ENCODE results near the gene PARP16. TPM values are rescaled to one million over a fixed set of nuclear protein-coding genes. Genes with fewer than 3 reads are reported as not detected.
"Not testable (repeated sequence)": the region's sequence is repeated elsewhere in the genome, so short reads cannot be mapped to it uniquely, and the experiment has no call there.

Gene PARP16
- total RNA-seq, 4 donors from 2014 or later = 5.7 to 8.6 (median 6.3) TPM

DNA sequence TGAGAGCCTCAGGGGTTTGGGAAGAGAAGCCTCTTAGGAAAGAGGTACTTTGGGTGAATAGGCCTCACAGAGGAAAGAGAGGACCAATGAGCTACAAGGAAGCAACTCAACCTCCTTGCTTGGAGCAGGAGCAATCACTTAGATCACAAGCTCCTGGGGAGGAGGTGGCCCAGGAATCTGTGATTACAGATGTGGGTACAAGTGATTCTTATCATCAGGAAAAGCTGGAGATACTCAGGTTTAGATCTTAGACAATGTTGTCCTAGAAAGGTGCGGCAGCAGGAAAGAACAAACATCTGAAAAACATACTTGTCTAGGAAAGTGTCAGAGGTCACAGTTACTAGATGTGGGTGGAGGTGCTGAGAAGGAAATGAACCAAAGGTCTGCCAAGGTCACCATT is 8.2 kb downstream of the PARP16 start:
- Histone ChIP-seq H3K9me3 (no peaks in the 10 kb centered on the region), H3K27me3 (no peaks in the 10 kb centered on the region), H3K27ac (no peak overlapping the region), H3K36me3 (peaks cover 0 to 24% (median 0%) of the 10 kb centered on the region in 3 donors), H3K4me3 (no peak overlapping the region), H3K4me1 (peaks cover 0 to 2% (median 0%) of the 10 kb centered on the region in 3 donors)
- no peak for DNase-seq
- 81 to 92% methylated on average over 1 of the region's 1 CpG for WGBS, 2 donors
- TF ChIP-seq, protein P1, sequence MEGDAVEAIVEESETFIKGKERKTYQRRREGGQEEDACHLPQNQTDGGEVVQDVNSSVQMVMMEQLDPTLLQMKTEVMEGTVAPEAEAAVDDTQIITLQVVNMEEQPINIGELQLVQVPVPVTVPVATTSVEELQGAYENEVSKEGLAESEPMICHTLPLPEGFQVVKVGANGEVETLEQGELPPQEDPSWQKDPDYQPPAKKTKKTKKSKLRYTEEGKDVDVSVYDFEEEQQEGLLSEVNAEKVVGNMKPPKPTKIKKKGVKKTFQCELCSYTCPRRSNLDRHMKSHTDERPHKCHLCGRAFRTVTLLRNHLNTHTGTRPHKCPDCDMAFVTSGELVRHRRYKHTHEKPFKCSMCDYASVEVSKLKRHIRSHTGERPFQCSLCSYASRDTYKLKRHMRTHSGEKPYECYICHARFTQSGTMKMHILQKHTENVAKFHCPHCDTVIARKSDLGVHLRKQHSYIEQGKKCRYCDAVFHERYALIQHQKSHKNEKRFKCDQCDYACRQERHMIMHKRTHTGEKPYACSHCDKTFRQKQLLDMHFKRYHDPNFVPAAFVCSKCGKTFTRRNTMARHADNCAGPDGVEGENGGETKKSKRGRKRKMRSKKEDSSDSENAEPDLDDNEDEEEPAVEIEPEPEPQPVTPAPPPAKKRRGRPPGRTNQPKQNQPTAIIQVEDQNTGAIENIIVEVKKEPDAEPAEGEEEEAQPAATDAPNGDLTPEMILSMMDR (IDR thresholded peaks at IDR 0.05) = no peak
- TF ChIP-seq POLR2A (IDR thresholded peaks at IDR 0.05) = no peak
- intact Hi-C loops (cut with DNase I) = loop anchor here (5.0 to 10.0 kb wide), 2 partner anchors 81 to 224 kb away; no protein-coding TSS in a partner anchor

DNA sequence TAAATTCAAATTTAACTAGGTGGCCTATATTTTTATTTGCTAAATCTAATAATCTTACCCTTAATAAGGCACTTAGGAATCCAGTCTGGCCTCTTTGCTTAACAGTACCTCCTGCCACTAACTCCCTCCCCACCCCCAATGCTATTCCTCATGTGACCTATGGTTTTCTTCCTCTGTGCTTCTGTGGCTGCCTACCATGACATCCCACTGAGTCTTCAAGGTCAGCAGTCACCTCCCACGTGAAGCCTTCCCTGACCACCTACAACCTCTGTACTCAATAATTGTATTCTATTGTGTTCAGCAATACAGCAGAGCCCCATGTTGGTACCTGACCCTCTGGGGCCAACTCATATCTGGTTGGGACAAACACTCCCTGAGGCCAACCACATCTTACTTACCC is 9.7 kb downstream of the PARP16 start:
- Histone ChIP-seq H3K4me1 (no peaks in the 10 kb centered on the region), H3K27me3 (no peaks in the 10 kb centered on the region), H3K4me3 (no peak overlapping the region), H3K9me3 (no peaks in the 10 kb centered on the region), H3K36me3 (peaks cover 0 to 24% (median 0%) of the 10 kb centered on the region in 3 donors), H3K27ac (no peak overlapping the region)
- intact Hi-C loops (cut with DNase I) = loop anchor here (5.0 to 10.0 kb wide), 2 partner anchors 80 to 222 kb away; no protein-coding TSS in a partner anchor
- DNase-seq = no peak
- no peak for TF ChIP-seq POLR2A (IDR thresholded peaks at IDR 0.05)
- TF ChIP-seq, protein P1 (IDR thresholded peaks at IDR 0.05) = no peak
- 67 to 83% methylated on average over 1 of the region's 1 CpG for WGBS, 2 donors

DNA sequence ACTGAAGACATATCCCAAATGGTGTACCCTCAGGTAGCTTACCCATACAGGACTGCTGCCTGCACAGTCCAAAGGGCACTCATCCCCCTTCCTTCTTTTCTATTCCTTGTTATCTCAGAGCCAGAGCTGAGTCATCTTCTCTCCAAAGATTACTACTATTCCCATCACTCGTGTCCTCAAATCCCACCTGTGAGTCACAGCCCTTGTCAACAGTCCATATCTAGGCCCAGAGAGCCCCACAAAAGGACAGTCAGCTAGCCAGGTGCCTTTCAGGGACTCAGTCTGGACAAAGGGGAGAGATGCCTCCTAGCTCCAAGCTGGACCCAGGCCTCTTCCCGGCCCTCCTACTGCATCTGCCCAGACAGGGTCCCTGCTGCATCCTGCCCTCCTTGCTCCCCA is 11.0 kb downstream of the PARP16 start:
- H3K27ac ChIP-seq = no peak overlapping the region
- intact Hi-C loops (cut with DNase I) = loop anchor here (5.0 to 10.0 kb wide), 2 partner anchors 78 to 221 kb away; no protein-coding TSS in a partner anchor
- DNase-seq = no peak

DNA sequence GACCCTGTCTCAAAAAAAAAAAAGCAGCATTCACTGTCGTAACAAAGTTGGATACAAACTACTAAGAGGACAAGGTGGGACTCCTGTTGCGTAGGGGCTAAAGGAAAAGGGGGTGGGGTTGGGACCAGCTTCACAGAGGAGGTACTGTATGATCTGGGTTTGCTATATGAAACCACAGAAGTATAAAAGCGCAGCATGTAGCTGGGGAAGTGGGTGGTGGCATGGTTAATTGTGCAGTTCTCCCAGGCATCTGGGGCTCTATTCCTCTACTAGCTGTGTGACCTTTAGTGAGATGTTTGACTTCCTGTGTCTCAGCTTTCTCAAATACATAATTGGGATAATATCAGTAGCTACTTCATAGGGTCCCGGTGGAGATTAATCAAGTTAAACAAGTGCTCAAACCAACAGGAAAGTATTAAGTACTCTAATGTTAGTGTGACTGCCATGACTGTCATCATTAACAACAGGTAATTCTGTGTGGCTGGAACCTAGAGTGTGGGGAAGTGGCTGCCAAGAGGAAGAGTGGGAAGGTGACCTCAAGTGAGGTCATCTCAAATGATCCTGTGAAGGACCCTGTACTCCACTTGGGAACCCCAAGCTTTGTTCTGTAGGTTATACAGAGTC is 11.5 kb downstream of the PARP16 start:
- DNase-seq = no peak
- no peaks in the 10 kb centered on the region for H3K9me3 ChIP-seq
- H3K27me3 ChIP-seq = no peaks in the 10 kb centered on the region
- TF ChIP-seq, protein P1 (IDR thresholded peaks at IDR 0.05) = no peak
- no peak for TF ChIP-seq POLR2A (IDR thresholded peaks at IDR 0.05)
- H3K27ac ChIP-seq = no peak overlapping the region
- H3K4me1 ChIP-seq = peaks cover 0 to 8% (median 0%) of the 10 kb centered on the region in 3 donors
- H3K36me3 ChIP-seq = peaks cover 0 to 29% (median 0%) of the 10 kb centered on the region in 3 donors
- intact Hi-C loops (cut with DNase I) = loop anchor here (5.0 to 10.0 kb wide), 2 partner anchors 78 to 220 kb away; no protein-coding TSS in a partner anchor
- no peak overlapping the region for H3K4me3 ChIP-seq
- WGBS, 2 donors = 85 to 89% methylated on average over 4 of the region's 4 CpGs

More for the DNA sequence above, 11.0 kb downstream of the PARP16 start:
- Histone ChIP-seq H3K36me3 (peaks cover 0 to 24% (median 0%) of the 10 kb centered on the region in 3 donors), H3K4me1 (peaks cover 0 to 5% (median 0%) of the 10 kb centered on the region in 3 donors), H3K27me3 (no peaks in the 10 kb centered on the region), H3K4me3 (no peak overlapping the region), H3K9me3 (no peaks in the 10 kb centered on the region)
- WGBS, 2 donors = 54 to 71% methylated on average over 2 of the region's 2 CpGs
- no peak for TF ChIP-seq POLR2A (IDR thresholded peaks at IDR 0.05)
- TF ChIP-seq, protein P1 (IDR thresholded peaks at IDR 0.05) = no peak

DNA sequence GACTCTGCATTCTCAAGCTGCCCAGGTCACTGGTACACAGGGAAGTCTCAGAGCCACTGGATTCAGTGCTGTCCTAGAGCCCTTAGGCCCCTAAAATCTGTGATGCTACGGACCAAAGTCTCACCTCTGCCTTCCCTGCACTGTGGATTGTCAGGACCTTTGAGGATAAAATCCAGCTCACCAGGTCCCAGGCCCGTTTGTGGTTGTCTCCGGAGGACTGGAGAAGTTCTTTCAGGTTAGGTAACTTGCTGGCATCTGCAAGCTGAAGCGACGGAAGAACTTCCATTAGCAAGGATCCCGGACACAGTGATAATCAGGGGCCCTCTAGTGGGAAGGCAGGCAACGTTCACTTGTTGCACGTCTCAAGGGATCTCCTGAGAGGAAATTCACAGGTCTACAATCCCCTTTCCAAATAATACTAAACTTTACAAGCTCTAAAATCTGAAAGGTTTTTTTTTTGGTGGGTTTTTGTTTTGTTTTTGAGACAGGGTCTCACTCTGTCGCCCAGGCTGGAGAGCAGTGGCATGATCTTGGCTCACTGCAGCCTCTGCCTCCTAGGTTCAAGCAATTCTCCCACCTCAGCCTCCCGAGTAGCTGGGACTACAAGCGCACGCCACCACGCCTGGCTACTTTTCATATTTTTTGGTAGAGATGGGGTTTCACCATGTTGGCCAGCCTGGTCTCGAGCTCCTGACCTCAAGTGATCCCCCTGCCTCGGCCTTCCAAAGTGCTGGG is 15.7 kb downstream of the PARP16 start:
- TF ChIP-seq, protein P1 (IDR thresholded peaks at IDR 0.05) = peak; percentile 16 to 80 (median 76)
- DNase-seq, H3K4me1 ChIP-seq, H3K9me3 ChIP-seq, H3K27me3 ChIP-seq, H3K4me3 ChIP-seq: not testable (repeated sequence)
- Histone ChIP-seq H3K27ac (peak overlapping the region in 2 of 4 donors; percentile 5 to 38), H3K36me3 (peaks cover 0 to 40% (median 0%) of the 10 kb centered on the region in 3 donors)
- WGBS, 2 donors = 39 to 54% methylated on average over 13 to 14 of the region's 15 CpGs
- intact Hi-C loops (cut with DNase I) = loop anchor here (10.0 kb wide), 1 partner anchor 216 kb away; no protein-coding TSS in a partner anchor

Measured in esophagus squamous epithelium (tissue), 5 donors.